Fibroblast of lung (primary cell): ENCODE measurements around the gene TUBA1B. TPM values are rescaled to one million over a fixed set of nuclear protein-coding genes. Genes with fewer than 3 reads are reported as not detected.
A peak's percentile ranks its signal among the peaks of the same experiment; 100 is the strongest.

Experiments
- DNase-seq, 2 donors: peaks; one replicate each; pipeline versions ENCODE4 v3.0.0 to v3.0.0-alpha.2; 2010; ENCODE audit warnings: low read depth in 2 of 2
- H2AFZ ChIP-seq: 2 replicates; pipeline ENCODE4 v1.5.1; 2012; ENCODE audit warnings: low read length, control low read depth, inconsistent platforms
- H3K27ac ChIP-seq: 2 replicates; pipeline ENCODE4 v1.5.1; 2011; ENCODE audit warnings: low read length, control low read depth; ENCODE audit not compliant: insufficient read depth
- H3K27me3 ChIP-seq: 2 replicates; pipeline ENCODE4 v1.5.1; 2011; ENCODE audit warnings: mild to moderate bottlenecking, low read length; ENCODE audit not compliant: control insufficient read depth, insufficient read depth
- H3K36me3 ChIP-seq: 2 replicates; pipeline ENCODE4 v1.5.1; 2011; ENCODE audit warnings: low read length; ENCODE audit not compliant: control insufficient read depth, insufficient read depth
- H3K4me1 ChIP-seq: 2 replicates; pipeline ENCODE4 v1.5.1; 2011; ENCODE audit warnings: low read length; ENCODE audit not compliant: control insufficient read depth, insufficient read depth; ENCODE audit errors: extremely low read depth
- H3K4me2 ChIP-seq: 2 replicates; pipeline ENCODE4 v1.5.1; 2011; ENCODE audit warnings: low read length, control low read depth; ENCODE audit not compliant: insufficient read depth; ENCODE audit errors: extremely low read depth
- H3K4me3 ChIP-seq, 4 experiments: fragments of 200-600 bp in 1 of 4; sonication (generic) in 1 of 4; replicated peaks in 1 of 4; 2 replicates each; pipeline ENCODE4 v1.5.1; 2011 to 2016; ENCODE audit warnings: low read length in 4 of 4, low read depth in 3 of 4, mild to moderate bottlenecking in 3 of 4, control low read depth in 2 of 4, inconsistent platforms in 1 of 4, mixed read lengths in 1 of 4; ENCODE audit not compliant: insufficient read depth in 1 of 4; ENCODE audit errors: control extremely low read depth in 1 of 4
- H3K79me2 ChIP-seq: 2 replicates; pipeline ENCODE4 v1.5.1; 2012; ENCODE audit warnings: mild to moderate bottlenecking, low read length, inconsistent platforms; ENCODE audit not compliant: control insufficient read depth, insufficient read depth
- H3K9ac ChIP-seq: 2 replicates; pipeline ENCODE4 v1.5.1; 2011; ENCODE audit warnings: mild to moderate bottlenecking, low read length, control low read depth; ENCODE audit not compliant: insufficient read depth
- H3K9me3 ChIP-seq: 2 replicates; pipeline ENCODE4 v1.5.1; 2012; ENCODE audit warnings: low read depth, low read length; ENCODE audit not compliant: control insufficient read depth, insufficient read depth
- H4K20me1 ChIP-seq: 2 replicates; pipeline ENCODE4 v1.5.1; 2011; ENCODE audit warnings: low read length; ENCODE audit not compliant: control insufficient read depth, insufficient read depth; ENCODE audit errors: extremely low read depth
- EZH2 ChIP-seq: IDR thresholded peaks from 2 replicates; pipeline ENCODE4 v1.5.1; 2012; ENCODE audit warnings: low read length, control low read depth, mild to moderate bottlenecking; ENCODE audit errors: missing control alignments
- polyA minus RNA-seq: library from RNA; depleted of rRNA, polyadenylated mRNA; stranded (reverse); fragments of >200 nt; gene quantifications from 2 replicates; pipeline ENCODE4 v1.2.3, GENCODE V29; 2011; ENCODE audit warnings: low replicate concordance
- polyA plus RNA-seq, 2 donors: library from polyadenylated mRNA; depleted of rRNA in 1 of 2; stranded (reverse) in 1 of 2; unstranded in 1 of 2; fragments of >200 nt; gene quantifications; 2 replicates each; pipeline ENCODE4 v1.2.1, GENCODE V29; 2011 to 2012; ENCODE audit warnings: missing spikeins in 1 of 2
- total RNA-seq: library from RNA; depleted of rRNA; stranded (reverse); fragments of >200 nt; gene quantifications from 2 replicates; pipeline ENCODE4 v1.2.1, GENCODE V29; 2014
- TF ChIP-seq, protein P1 (sequence below), 2 donors: IDR thresholded peaks in 1 of 2; conservative IDR thresholded peaks in 1 of 2; 1 replicate in 1 of 2; 2 replicates in 1 of 2; pipeline ENCODE4 v1.5.1; 2011 to 2012; ENCODE audit warnings: low read length in 2 of 2, control low read depth in 1 of 2, inconsistent platforms in 1 of 2, low read depth in 1 of 2, mild to moderate bottlenecking in 1 of 2

Gene TUBA1B
- total RNA-seq (656 and 1,258 TPM in 2 replicates), polyA plus RNA-seq (3,083 and 6,675 TPM in 2 replicates), polyA minus RNA-seq (4,720 and 8,882 TPM in 2 replicates)
- 1,678 and 3,646 TPM in 2 replicates for polyA plus RNA-seq (2012)

DNA sequence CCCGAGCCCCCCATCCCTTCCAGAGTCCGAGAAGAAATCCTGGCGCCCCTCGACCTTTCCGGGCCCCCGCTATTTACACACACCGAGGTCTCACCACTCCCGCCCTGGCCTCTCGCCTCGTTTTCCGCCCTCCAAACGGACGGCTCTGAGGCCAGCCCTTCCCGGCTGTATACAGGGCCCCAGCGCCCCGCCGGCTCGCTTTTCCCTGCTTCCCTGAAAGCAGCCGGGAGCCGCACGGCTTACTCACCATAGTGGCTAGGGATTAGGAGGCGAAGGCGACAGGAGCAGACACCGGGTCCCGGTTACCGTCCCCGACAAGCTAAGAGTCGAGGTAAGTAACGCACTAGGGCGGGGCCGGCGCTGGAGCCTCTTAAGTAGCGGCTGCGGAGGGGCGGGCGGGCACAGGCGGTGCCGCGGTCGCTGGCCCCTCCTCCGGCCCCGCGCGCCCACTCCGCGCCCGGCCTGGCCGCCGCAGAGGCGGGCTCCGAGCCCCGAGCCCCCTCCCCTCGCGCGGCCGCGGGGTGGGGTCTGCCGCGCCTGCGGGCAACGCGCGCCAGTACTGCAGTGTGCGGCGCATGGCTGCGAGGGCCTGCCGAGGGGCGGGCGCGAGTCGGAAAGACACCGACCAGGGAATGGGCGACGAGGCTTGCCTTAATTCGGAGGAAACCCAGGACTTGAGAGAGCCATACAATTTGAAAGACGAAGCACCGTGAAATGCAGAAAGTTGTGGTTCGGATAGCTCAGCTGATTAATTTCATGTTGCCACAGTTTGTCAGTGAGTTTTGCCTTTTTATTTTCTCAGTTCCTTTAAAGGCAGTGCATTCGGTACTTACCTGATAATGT, at the start of gene TUBA1B:
Gene TUBA1B (minus strand): TSS at position 345 of the 843 bp plus-strand sequence. CDS start 95 bp downstream, at position 250.
- H3K27me3 ChIP-seq = no peaks in the 10 kb centered on the region
- peak within 1 kb of the TSS; percentile 73 to 100 (median 97) for H3K4me3 ChIP-seq
- H4K20me1 ChIP-seq = peaks cover 2% of the 10 kb centered on the region
- peaks cover 31% of the 10 kb centered on the region for H3K79me2 ChIP-seq
- peaks cover 15% of the 10 kb centered on the region for H3K36me3 ChIP-seq
- no peak for TF ChIP-seq EZH2
- TF ChIP-seq, protein P1, sequence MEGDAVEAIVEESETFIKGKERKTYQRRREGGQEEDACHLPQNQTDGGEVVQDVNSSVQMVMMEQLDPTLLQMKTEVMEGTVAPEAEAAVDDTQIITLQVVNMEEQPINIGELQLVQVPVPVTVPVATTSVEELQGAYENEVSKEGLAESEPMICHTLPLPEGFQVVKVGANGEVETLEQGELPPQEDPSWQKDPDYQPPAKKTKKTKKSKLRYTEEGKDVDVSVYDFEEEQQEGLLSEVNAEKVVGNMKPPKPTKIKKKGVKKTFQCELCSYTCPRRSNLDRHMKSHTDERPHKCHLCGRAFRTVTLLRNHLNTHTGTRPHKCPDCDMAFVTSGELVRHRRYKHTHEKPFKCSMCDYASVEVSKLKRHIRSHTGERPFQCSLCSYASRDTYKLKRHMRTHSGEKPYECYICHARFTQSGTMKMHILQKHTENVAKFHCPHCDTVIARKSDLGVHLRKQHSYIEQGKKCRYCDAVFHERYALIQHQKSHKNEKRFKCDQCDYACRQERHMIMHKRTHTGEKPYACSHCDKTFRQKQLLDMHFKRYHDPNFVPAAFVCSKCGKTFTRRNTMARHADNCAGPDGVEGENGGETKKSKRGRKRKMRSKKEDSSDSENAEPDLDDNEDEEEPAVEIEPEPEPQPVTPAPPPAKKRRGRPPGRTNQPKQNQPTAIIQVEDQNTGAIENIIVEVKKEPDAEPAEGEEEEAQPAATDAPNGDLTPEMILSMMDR (conservative IDR thresholded peaks at IDR 0.05 in 1 of 2, IDR thresholded peaks at IDR 0.05 in 1 of 2; ENCODE audit: low read depth in 1 of 2, low read length in 2 of 2) = no peak
- peak within 1 kb of the TSS; percentile 98 for H3K9ac ChIP-seq
- H2AFZ ChIP-seq = peak within 1 kb of the TSS; percentile 26
- H3K4me2 ChIP-seq = peak within 1 kb of the TSS; percentile 98
- no peaks in the 10 kb centered on the region for H3K9me3 ChIP-seq
- H3K27ac ChIP-seq = peak within 1 kb of the TSS; percentile 96
- DNase-seq = peak; percentile 86
- peaks cover 3% of the 10 kb centered on the region for H3K4me1 ChIP-seq

DNA sequence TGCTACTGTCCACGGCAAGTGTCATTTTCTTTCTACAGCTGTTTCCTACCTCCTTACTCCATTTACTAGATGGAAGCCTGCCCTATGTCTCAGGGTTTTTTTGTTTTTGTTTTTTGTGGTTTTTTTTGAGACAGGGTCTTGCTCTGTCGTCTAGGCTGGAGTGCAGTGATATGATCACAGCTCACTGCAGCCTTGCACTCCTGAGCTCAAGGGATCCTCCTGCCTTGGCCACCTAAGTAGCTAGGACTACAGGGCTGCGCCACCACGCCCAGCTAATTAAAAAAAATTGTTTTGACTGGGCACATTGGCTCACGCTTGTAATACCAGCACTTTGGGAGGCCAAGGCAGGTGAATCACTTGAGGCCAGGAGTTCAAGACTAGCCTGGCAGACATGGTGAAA, 43.0 kb upstream of the TUBA1B start:
- Histone ChIP-seq H3K27ac (no peak overlapping the region), H3K4me3 (no peak overlapping the region), H3K9ac (no peak overlapping the region), H3K4me1 (no peaks in the 10 kb centered on the region), H2AFZ (no peak overlapping the region), H3K4me2 (no peak overlapping the region), H3K36me3 (no peaks in the 10 kb centered on the region), H3K9me3 (no peaks in the 10 kb centered on the region), H4K20me1 (no peaks in the 10 kb centered on the region), H3K79me2 (no peaks in the 10 kb centered on the region), H3K27me3 (no peaks in the 10 kb centered on the region)
- no peak for DNase-seq
- TF ChIP-seq, protein P1 (conservative IDR thresholded peaks at IDR 0.05 in 1 of 2, IDR thresholded peaks at IDR 0.05 in 1 of 2; ENCODE audit: low read depth in 1 of 2, low read length in 2 of 2) = no peak
- no peak for TF ChIP-seq EZH2

DNA sequence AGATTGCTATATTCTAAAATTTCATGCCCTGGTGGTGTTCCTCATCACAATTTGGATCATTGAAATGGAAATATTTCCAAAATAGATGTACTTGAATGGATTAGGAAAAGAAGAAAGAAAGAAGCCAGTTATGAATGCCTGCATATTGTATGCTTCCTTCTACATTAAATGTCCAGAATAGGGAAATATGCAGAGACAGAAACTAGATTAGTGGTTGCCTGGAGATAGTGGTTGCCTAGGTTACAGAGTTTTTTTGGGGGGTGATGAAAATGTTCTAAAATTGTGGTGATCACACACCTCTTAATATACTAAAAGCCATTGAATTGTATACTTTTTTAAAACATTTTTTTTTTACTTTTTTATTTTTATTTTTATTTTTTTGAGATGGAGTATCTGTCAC, 39.7 kb upstream of the TUBA1B start:
- Histone ChIP-seq H3K4me1 (no peaks in the 10 kb centered on the region), H3K4me2 (no peak overlapping the region), H3K4me3 (no peak overlapping the region), H3K27ac (no peak overlapping the region), H4K20me1 (no peaks in the 10 kb centered on the region), H3K36me3 (no peaks in the 10 kb centered on the region), H3K9me3 (no peaks in the 10 kb centered on the region), H2AFZ (no peak overlapping the region), H3K79me2 (no peaks in the 10 kb centered on the region), H3K27me3 (no peaks in the 10 kb centered on the region), H3K9ac (no peak overlapping the region)
- DNase-seq = no peak
- no peak for TF ChIP-seq EZH2
- TF ChIP-seq, protein P1 (conservative IDR thresholded peaks at IDR 0.05 in 1 of 2, IDR thresholded peaks at IDR 0.05 in 1 of 2; ENCODE audit: low read depth in 1 of 2, low read length in 2 of 2) = no peak
